ENCODE measurements around the gene MRAP2. TPM values are rescaled to one million over a fixed set of nuclear protein-coding genes. Genes with fewer than 3 reads are reported as not detected.

The MRAP2 gene
- total RNA-seq: 0.08 and 0.19 TPM in 2 replicates

DNA sequence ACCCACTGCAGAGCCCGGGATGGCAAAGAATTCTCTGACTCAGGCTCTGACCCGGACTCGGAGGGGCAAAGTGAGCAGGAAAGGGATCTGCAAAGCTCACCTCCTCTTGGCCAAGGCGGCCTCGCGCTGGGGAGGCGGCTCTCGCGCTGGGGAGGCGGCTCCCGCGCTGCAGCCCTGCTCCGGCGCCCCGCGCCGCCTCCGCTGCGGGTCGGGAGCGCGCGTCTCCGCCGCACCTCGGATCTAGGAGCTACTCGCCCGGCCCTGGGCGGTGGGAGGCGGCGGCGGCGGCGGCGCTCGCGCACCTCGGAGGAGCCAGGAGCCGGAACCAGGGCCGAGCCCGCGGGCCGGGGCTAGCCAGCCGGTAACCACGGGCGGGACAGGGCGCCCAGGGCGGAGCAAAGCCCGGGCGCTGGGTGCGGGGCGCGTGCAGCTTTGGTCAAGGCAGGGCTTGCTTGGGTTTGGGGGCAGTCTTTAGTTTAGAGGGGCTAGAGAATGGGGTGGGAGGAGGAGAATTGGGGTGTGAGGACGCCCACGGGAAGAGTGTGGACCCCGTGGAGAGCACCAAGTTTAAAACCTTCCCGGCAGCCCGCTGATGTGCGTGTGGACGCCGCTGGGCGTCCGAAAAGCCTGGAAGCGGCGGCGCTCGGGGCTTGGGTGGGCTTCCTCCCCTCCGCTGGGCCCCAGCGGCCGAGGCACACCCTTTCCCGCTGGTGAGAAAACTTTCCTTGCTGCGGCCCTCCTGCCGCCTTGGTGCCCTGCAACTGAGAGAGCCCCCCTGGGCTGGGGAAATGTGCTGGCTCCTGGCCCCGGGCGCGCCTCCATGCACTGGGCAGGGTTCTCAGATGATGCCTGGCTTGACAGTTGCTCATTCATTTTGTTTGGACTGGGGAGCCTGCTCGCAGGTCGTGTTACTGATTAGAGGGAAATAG lies at the start of gene MRAP2:
TSS of gene MRAP2 (plus strand) at position 250 of the 929 bp plus-strand sequence. CDS start 21,547 bp downstream, outside the sequence.

Other genes with a start within 250 kb of the MRAP2 start
- gene RIPPLY2, start 180.4 kb upstream of the MRAP2 start, total RNA-seq: 0.11 TPM in 1 of 2 replicates, not detected in the other
- 13.4 and 15.5 TPM in 2 replicates for gene CYB5R4, start 174.1 kb upstream of the MRAP2 start, total RNA-seq
- gene CEP162, start 193.9 kb downstream of the MRAP2 start, total RNA-seq: 1.7 and 2.1 TPM in 2 replicates

Data from hair follicular keratinocyte (primary cell).